GM18508 (cell line): Measurements from ENCODE around the gene OLFM1.

ENCODE experiments used
- ATAC-seq: cut with Tn5 transposase; IDR thresholded peaks from one replicate; pipeline ENCODE4 v1.9.1; 2021; ENCODE audit warnings: moderate number of reproducible peaks; ENCODE audit not compliant: insufficient read depth, unreplicated experiment

OLFM1 gene

DNA sequence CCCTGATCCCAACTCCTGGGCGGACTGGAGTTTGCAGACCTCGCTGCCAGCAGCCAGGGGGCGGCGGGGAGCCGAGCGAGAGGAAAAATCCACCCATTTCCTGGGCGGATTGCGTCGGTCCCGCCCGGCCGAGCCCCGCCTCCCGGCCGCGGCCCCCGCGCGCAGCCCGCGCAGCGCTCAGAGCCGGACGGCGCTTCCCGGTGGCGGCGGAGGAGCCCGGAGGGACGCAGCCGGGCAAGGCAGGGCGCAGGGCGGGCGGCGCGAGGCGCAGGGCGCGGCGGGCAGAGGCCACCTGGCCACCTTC is at the start of gene OLFM1:
TSS of gene OLFM1 (plus strand) at position 180 of the 304 bp plus-strand sequence. CDS start 322 bp downstream, outside the sequence.
- no peak for ATAC-seq

GRCh38 chr9:135038331-135038730 is 49.1 kb upstream of the OLFM1 start:
- no peak for ATAC-seq

- ATAC-seq: no peak
Measured at GRCh38 chr9:135038826-135039225, 48.6 kb upstream of the OLFM1 start.

GRCh38 chr9:135039266-135039870 is 48.1 kb upstream of the OLFM1 start:
- ATAC-seq: no peak

DNA sequence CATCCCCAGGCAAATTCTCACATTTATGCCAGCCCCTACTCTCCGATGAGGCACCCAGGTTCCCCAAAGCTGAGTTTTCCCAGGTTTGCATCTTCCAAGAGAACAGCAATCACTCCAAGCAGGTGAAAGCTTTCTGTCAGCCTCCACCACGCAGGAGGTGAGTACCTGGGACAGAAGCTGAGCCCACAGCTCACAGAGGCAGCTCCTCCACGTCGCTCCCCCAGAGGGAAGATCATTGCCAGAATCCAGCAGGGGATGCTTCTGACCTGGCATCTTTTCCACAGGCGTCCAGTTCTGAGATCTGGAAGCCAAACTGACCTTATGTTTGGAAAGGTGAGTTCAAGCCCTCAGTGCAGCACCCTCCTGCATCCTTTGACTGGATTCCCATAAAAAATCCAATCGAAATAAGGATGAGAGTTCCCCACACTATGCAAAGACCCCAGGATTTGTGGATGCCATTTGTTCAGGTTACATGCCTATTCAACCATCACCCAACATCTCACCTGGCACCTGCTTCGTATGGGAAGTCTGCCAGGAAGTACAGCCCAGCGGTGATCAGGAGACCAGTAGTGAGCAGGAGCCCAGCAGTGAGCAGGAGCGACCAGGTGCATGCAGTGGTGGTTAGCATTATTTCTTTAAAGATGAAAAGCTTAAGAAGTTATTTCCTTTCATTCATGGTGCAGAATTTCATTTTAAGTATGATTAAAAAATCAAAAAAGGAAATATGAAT is 47.4 kb upstream of the OLFM1 start:
- no peak for ATAC-seq

DNA sequence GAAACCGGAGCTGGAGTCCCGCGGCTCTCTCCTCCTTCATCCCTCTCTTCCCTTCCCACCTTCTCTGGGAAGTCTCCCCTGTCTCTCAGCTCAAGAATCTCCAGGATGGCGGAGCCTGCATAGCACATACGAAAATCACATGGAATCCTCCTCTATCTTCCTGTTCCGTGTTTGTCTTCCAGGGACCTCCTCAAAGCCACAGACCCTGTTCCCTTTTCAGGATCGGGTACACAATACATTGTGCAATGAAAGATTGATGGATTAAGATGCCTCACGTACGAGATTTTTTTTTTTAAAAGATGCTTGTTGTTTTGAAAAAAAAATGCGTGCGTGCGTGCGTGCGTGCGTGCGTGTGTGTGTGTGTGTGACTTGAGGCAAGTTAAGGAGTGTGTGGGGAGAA is 46.6 kb upstream of the OLFM1 start:
- ATAC-seq: no peak

DNA sequence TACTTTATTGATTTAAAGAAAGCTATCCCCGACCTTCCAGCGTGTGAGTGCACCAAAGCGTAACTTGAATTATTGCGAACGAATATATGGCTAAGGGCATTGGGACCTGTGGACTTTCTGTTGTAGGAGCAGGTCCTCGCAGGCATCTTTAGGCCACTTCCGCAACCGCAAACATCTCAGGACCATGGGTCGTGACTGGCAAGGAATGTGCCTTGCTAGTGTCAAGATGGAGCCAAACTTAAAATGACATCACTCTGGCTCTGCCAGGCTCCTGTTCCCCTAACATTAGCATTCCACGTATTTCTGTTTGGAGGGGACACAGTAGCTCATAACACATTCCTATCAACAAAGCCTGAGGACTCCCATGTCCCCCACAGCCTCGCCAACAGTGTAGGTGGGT is 44.1 kb upstream of the OLFM1 start:
- ATAC-seq: no peak

GRCh38 chr9:135045264-135045927 is 42.1 kb upstream of the OLFM1 start:
- ATAC-seq: no peak

DNA sequence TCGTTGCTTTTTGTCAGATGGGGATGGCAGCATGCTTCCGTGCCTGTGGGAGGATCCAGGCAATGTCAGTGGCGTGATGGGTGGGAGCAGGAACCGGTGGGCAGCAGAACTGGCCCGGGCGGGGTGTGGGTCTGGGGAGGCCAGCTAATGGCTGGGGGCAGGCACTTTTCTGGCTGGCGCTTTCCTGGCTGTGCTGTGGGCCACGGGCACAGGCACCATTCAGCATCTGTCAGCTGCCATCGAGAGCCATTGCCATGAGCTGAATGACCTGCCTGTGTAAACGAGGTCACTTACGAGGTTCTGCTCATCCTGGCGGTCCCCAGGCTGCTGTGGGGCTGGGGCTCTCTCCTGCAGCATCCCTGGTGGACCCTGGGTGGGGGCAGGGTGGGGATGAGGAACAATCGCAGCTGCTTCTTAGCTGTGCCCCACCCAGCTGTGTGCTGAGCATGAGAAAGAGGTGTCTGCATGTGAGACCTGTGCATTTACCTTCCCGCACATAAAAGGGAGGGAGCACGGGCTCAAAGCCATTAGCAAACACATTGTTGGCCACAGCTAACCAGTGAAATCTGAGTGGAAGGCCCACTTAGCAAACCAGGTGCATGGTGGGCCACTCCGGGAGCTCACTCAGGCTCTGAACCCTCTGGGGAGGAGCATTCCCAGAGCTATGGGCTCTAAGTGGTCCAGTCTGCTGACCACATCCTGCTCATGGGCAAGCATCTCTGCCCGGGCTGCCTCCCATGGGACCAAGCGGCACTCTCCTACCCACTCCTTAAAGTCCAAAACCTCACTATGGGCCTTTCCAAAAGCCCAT is 41.3 kb upstream of the OLFM1 start:
- ATAC-seq: no peak

GRCh38 chr9:135046739-135047350 is 40.6 kb upstream of the OLFM1 start:
- no peak for ATAC-seq

DNA sequence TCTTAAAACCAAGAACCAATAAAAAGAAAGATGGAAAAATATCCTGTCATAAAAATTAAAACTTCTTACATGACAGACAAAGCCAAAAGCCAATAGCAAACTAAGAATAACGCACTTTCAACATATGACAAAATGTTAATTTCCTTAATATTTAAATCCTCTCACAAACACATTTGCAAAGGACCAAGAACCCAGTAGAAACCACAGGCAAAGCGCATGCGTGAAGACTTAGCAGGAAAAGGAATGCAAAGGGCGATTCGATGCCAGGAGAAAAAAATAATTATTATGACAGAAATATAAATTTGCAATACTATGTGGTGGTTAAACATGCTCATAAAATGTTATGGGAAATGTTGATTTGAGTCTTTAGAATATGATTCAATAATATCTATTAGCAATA is 39.9 kb upstream of the OLFM1 start:
- no peak for ATAC-seq

DNA sequence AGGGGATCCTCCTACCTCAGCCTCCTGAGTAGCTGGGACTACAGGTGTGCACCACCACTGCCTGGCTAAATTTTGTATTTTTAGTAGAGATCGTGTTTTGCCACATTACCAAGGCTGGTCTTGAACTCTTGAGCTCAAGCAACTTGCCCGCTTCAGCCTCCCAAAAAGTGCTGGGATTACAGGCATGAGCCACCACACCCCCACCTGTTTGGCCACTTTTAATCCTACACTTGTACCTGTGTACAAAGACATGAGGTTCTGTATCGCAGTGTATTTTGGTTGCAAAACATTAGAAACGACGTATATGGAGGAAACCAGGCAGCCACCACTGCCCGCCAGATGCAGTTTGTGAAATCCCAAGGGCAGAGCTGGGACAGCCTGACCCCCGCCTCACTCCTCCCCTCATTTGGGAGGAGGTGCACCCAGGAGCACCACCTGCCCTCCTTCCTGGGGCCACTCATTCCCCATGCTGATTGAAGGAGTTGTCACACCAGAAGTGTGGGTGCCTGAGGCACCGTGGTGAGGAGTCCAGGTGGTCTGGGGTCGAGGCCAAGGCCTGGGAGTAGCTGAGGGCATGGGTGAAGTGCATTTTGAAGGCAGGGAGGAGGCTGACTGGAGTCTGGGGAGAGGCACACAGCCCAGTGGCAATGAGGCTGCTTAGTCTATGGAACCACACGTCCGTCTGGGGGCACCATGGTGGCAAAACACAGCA is 39.3 kb upstream of the OLFM1 start:
- ATAC-seq: no peak

DNA sequence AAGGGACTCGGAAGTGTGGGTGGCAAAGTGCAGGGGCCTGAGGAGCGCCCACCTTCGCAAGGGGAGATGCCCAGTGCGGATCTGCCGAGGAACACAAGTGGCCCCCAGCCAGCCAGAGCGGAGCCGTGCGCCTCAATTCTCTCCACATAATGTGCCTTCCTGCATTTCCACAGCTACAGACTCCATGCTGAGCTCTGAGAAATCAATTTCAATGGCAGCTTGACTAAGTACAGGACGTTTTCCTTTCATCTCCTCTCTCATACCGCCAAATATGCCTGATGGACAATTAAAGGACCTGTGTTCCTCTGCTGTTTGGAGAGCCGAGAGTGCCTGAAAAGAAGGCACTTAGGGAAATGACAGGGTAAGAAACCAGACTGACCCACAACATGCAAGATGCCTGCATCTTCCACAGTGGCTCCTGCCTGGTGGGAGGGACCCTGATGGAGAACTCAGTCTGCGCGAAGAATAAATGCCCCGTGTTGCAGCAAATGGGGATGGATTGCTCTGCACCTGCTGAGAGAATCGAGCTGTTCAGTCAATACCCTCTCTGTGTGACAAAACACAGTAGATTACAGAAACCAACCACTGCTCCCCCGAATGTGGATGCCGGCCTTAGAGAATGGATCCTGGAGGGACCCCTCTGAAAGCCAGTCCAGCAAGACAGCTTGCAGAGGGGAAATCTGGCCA is 38.6 kb upstream of the OLFM1 start:
- no peak for ATAC-seq

DNA sequence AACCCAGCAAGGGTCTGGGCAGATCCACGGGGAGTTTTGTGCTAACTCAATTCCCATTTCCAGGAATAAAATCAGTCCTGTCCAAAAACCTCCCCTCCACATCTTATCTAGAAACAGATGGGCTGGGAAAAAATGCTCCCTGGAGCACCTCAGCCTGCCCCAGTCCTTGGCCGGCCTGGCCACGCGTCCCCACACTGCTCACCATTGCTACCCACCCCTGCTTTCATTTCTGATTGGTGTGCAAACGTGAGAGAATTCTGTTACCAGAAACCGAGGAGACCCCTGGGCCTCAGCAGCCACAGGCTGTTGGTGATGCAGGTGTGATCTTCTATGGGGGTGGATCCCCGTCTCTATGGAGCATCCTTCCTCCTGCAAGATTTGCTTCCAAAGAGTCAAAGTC is 38.0 kb upstream of the OLFM1 start:
- ATAC-seq: no peak

DNA sequence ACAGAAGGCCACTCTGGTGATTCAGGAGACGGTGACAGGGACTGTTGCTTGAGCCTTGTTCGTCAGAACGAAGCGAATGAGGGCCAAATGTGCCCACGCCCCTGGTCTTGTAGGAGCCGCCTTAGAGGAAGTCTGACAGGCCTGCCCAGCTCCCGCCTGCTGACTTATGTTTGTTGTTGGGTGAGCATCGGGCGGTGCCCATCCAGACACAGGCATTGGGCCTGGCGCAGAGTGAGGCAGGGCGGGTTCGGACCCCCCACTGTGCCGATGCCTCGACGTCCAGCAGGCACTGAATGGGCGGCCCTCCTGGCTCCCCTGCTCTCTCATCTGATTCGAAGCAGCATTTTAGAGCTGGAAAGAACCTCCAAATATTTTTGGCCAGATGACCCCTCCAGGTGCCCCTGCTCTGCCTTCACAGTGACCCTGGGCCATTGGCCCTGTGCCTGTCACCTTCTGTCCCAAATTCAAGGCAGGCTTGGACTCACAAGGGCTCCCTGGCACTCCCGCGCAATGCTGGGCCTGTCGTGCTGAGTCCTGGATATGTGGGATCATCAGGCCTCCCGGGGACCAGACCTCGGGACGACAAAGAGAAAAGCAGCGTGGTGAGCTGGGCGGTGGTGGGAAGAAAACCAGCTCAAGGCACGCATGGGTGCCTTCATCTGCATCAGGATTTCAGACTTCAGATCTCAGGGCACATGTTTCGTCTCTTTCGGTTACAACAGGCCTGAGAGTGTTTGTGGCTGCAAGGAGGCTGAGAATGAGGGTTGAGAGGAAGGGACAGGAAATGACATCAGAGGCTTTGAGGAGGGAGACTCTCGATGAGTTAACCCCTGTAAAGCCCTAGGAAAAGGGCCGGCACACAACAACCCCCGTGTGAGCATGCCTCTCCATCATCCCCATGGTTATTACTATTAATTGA is 37.1 kb upstream of the OLFM1 start:
- ATAC-seq: no peak

DNA sequence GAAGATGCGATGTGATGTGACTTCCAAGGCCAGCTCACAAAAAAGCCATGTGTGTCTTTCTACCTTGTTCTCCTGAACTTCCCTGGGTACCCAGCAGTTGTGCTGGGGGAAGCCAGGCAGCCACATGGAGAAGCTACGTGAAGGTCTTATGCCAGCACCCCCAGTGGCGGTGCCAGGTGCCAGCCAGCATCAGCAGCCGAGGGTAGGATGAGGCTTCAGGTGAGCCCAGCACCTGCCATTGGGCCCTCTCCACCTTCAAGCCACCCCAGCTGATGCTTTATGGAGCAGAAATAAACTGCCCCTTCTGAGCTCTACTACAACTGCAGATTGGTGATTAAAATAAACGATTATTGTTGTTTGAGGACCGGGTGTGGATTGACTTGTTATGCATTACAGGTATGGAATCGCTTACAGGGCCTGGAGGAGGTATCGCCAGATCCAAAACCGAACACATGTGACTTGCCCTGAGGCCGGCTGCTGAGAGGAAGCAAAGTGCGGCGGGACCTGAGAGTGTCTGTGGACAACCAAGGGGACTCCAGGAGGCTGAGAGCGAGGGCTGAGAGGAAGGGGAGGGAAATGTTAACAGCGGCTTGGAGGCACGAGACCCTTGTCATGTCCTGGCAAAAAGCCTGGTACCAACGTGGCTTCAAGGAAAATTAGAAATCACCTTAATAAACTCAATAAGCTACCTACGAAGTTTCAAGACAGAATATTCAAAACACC is 36.0 kb upstream of the OLFM1 start:
- no peak for ATAC-seq

- ATAC-seq: no peak
Measured at GRCh38 chr9:135053133-135053532, 34.3 kb upstream of the OLFM1 start.

- no peak for ATAC-seq
Measured at GRCh38 chr9:135055181-135055580, 32.3 kb upstream of the OLFM1 start.
